Loucy (cell line): ENCODE results near the gene STRADB.

ENCODE experiments used
- CTCF ChIP-seq: fragments of 200-600 bp; sonication (generic); conservative IDR thresholded peaks from 2 replicates; pipeline ENCODE4 v1.5.1; 2014; ENCODE audit warnings: mild to moderate bottlenecking, antibody characterized with exemption, low read length
- EZH2phosphoT487 ChIP-seq: fragments of 200-600 bp; IDR thresholded peaks from 2 replicates; pipeline ENCODE4 v1.6.1; 2018; ENCODE audit warnings: antibody characterized with exemption, mild to moderate bottlenecking, moderate library complexity, borderline replicate concordance

GRCh38 chr2:201517094-201517493 lies 65.6 kb downstream of the STRADB start:
- no peak for TF ChIP-seq CTCF
- no peak for TF ChIP-seq EZH2phosphoT487
